HUES48 (cell line): ENCODE results near the gene CACNG5.
"Not testable (repeated sequence)": the region's sequence is repeated elsewhere in the genome, so short reads cannot be mapped to it uniquely, and the experiment has no call there.

Source experiments
- H3K27ac ChIP-seq: one replicate; pipeline ENCODE4 v1.7.0; 2013; ENCODE audit warnings: low read depth, low read length, inconsistent platforms
- H3K27me3 ChIP-seq: 2 replicates; pipeline ENCODE4 v1.6.1; 2013; ENCODE audit warnings: mild to moderate bottlenecking, low read length; ENCODE audit not compliant: control insufficient read depth, insufficient read depth
- H3K36me3 ChIP-seq: 2 replicates; pipeline ENCODE4 v1.6.1; 2013; ENCODE audit warnings: low read length; ENCODE audit not compliant: control insufficient read depth, insufficient read depth
- H3K4me1 ChIP-seq: 2 replicates; pipeline ENCODE4 v1.6.1; 2013; ENCODE audit warnings: mild to moderate bottlenecking, low read length; ENCODE audit not compliant: control insufficient read depth, insufficient read depth
- H3K4me3 ChIP-seq: 2 replicates; pipeline ENCODE4 v1.5.1; 2013; ENCODE audit warnings: mild to moderate bottlenecking, low read depth, low read length
- H3K9ac ChIP-seq: 2 replicates; pipeline ENCODE4 v1.6.1; 2013; ENCODE audit warnings: mild to moderate bottlenecking, low read depth, low read length, moderate library complexity
- H3K9me3 ChIP-seq: 2 replicates; pipeline ENCODE4 v1.6.1; 2013; ENCODE audit warnings: low read length; ENCODE audit not compliant: control insufficient read depth, insufficient read depth

The CACNG5 gene

DNA sequence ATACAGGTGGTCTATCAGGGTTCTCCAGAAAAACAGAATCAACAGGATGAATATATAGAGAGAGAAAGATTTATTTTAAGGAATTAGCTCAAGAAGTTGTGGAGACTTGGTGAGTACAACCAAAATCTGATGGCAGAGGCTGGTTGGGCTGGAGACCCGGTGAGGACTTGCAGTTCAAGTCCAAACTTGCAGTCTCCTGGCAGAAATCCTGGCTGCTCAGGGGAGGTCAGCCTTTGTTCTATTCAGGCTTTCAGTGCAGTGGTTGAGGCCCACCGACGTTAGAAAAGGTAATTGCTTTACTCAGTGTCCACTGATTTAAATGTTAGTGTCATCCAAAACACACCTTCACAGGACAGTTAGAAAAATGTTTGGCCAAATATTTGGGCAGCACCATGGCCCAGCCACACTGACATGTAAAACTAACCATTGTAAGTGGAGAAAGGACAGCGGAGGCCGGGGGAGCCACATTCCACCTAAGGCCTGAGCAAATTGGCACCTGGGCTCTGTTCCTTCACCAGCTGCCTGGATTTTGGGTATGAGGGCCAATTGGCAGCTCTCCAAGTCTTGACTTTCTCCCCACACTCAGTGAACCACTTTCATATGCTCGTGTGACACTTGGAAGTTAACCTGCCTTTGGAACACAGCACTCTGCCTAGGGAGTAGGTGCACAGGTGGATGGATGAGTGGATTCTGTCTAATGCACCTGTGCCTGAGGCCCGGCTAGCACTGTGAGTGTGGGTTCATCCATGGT, 54.7 kb downstream of the CACNG5 start:
- no peaks in the 10 kb centered on the region for H3K4me1 ChIP-seq
- H3K27ac ChIP-seq: no peak overlapping the region
- no peak overlapping the region for H3K9ac ChIP-seq
- H3K36me3 ChIP-seq: no peaks in the 10 kb centered on the region
- no peaks in the 10 kb centered on the region; the same call in 1 of the 2 replicates for H3K27me3 ChIP-seq
- H3K4me3 ChIP-seq: no peak overlapping the region
- peaks cover 3% of the 10 kb centered on the region; the same call in 1 of the 2 replicates for H3K9me3 ChIP-seq

- Histone ChIP-seq H3K36me3 (no peaks in the 10 kb centered on the region), H3K27ac (no peak overlapping the region), H3K9me3 (peaks cover 3% of the 10 kb centered on the region; the same call in 1 of the 2 replicates), H3K4me1 (no peaks in the 10 kb centered on the region), H3K9ac (no peak overlapping the region), H3K4me3 (no peak overlapping the region), H3K27me3 (no peaks in the 10 kb centered on the region; the same call in 1 of the 2 replicates)
These were observed 57.3 kb downstream of the CACNG5 start for GRCh38 chr17:66892246-66892645.

- no peak overlapping the region for H3K27ac ChIP-seq
- no peaks in the 10 kb centered on the region for H3K36me3 ChIP-seq
- no peaks in the 10 kb centered on the region for H3K9me3 ChIP-seq
- H3K4me1 ChIP-seq: no peaks in the 10 kb centered on the region
- no peak overlapping the region for H3K4me3 ChIP-seq
- H3K9ac ChIP-seq: no peak overlapping the region
- no peaks in the 10 kb centered on the region; the same call in 1 of the 2 replicates for H3K27me3 ChIP-seq
These were observed 58.5 kb downstream of the CACNG5 start for GRCh38 chr17:66893382-66893781.

- H3K4me1 ChIP-seq: no peaks in the 10 kb centered on the region
- no peak overlapping the region for H3K9ac ChIP-seq
- no peaks in the 10 kb centered on the region; the same call in 1 of the 2 replicates for H3K27me3 ChIP-seq
- H3K27ac ChIP-seq: no peak overlapping the region
- no peak overlapping the region for H3K4me3 ChIP-seq
- no peaks in the 10 kb centered on the region for H3K36me3 ChIP-seq
- no peaks in the 10 kb centered on the region for H3K9me3 ChIP-seq
These were observed 58.9 kb downstream of the CACNG5 start for GRCh38 chr17:66893863-66894262.

- Histone ChIP-seq H3K9me3 (no peaks in the 10 kb centered on the region), H3K4me1 (no peaks in the 10 kb centered on the region), H3K27ac (no peak overlapping the region), H3K36me3 (no peaks in the 10 kb centered on the region), H3K9ac (no peak overlapping the region), H3K27me3 (no peaks in the 10 kb centered on the region), H3K4me3 (no peak overlapping the region)
These were observed 62.2 kb downstream of the CACNG5 start for GRCh38 chr17:66897141-66897540.

DNA sequence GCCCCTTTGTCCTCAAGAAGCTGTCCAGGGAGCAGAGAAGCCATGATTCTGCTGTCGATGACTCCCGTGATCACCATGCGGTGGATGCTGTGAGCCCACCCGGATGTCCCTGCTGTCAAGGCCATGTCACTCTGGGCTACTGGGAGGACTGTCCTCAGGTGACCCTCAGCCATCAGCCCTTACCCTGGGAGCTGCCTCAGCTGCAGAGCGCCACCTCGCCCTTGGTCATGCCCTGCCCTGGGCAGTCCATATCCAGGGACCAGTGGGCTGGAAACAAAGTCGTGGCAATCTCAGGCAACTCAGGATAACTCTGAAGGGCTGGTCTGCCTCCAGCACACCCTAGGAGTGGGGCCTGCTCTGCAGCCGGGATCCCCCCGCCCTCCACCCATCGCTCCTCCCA, 63.6 kb downstream of the CACNG5 start:
- Histone ChIP-seq H3K9ac (no peak overlapping the region), H3K4me3 (no peak overlapping the region), H3K27me3 (no peaks in the 10 kb centered on the region), H3K9me3 (no peaks in the 10 kb centered on the region), H3K4me1 (no peaks in the 10 kb centered on the region), H3K27ac (no peak overlapping the region), H3K36me3 (no peaks in the 10 kb centered on the region)

DNA sequence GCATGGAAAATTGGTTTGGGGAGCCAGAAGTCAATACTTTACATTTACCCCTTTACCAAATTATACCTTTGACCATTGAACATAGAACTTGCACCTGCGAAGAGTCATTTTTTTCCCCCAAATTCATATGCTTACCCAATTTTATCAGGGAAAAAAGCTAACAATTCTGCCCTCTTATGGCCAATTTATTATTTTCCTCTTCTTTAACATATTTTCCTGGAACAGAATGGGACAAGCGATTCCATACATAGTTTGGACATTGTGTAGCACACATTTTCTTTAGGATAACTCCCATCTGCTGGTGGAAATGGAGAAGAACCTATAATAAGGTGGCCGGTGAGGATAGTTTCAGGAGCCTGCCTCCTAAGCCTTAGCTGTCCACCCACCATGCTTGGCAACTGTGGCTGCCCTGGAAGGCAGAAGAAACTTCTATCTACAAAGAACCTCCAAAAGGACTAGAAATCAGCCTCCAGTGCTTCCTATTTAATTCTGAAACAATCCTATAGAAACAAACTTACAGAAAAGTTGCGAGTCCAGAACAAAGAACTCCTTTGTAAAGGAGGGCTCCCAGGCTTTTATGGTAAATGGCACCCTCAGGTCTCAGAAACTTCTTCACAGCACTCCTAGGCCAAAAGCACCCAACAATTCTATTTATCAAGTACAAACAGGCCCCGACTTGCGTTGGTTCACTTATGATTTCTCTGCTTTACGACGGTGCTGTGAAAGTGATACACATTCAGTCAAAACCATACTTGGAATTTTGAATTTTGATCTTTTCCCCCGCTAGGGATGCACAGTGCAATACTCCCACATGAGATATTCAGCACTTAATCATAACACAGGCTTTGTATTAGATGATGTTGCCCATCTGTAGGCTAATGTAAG, 65.5 kb downstream of the CACNG5 start:
- Histone ChIP-seq H3K27me3 (no peaks in the 10 kb centered on the region), H3K9ac (no peak overlapping the region), H3K4me3 (no peak overlapping the region), H3K9me3 (no peaks in the 10 kb centered on the region), H3K4me1 (no peaks in the 10 kb centered on the region), H3K36me3 (no peaks in the 10 kb centered on the region), H3K27ac (no peak overlapping the region)

GRCh38 chr17:66903296-66903695, 68.4 kb downstream of the CACNG5 start:
- not testable (repeated sequence) for H3K4me1 ChIP-seq, H3K36me3 ChIP-seq, H3K9me3 ChIP-seq, H3K4me3 ChIP-seq, H3K27me3 ChIP-seq, H3K9ac ChIP-seq, H3K27ac ChIP-seq

GRCh38 chr17:66903781-66904180, 68.9 kb downstream of the CACNG5 start:
- Histone ChIP-seq H3K27ac (no peak overlapping the region), H3K9ac (no peak overlapping the region), H3K4me3 (no peak overlapping the region), H3K36me3 (no peaks in the 10 kb centered on the region), H3K27me3 (peaks cover 6% of the 10 kb centered on the region), H3K9me3 (no peaks in the 10 kb centered on the region), H3K4me1 (no peaks in the 10 kb centered on the region)

GRCh38 chr17:66904760-66905624, 70.1 kb downstream of the CACNG5 start:
- H3K9me3 ChIP-seq: no peaks in the 10 kb centered on the region
- H3K4me1 ChIP-seq: no peaks in the 10 kb centered on the region
- no peaks in the 10 kb centered on the region for H3K36me3 ChIP-seq
- H3K4me3 ChIP-seq: no peak overlapping the region
- H3K27ac ChIP-seq: no peak overlapping the region
- peaks cover 6% of the 10 kb centered on the region for H3K27me3 ChIP-seq
- H3K9ac ChIP-seq: no peak overlapping the region
